ENCODE measurements around the gene GARIN5B.

The GARIN5B gene

GRCh38 chr19:55368701-55369563 lies 5.9 kb upstream of the GARIN5B start:
- no peak for DNase-seq (ENCODE audit: low read depth)
- no peak overlapping the region for H3K4me3 ChIP-seq (ENCODE audit: low read depth, low read length)
- TF ChIP-seq, protein P1, sequence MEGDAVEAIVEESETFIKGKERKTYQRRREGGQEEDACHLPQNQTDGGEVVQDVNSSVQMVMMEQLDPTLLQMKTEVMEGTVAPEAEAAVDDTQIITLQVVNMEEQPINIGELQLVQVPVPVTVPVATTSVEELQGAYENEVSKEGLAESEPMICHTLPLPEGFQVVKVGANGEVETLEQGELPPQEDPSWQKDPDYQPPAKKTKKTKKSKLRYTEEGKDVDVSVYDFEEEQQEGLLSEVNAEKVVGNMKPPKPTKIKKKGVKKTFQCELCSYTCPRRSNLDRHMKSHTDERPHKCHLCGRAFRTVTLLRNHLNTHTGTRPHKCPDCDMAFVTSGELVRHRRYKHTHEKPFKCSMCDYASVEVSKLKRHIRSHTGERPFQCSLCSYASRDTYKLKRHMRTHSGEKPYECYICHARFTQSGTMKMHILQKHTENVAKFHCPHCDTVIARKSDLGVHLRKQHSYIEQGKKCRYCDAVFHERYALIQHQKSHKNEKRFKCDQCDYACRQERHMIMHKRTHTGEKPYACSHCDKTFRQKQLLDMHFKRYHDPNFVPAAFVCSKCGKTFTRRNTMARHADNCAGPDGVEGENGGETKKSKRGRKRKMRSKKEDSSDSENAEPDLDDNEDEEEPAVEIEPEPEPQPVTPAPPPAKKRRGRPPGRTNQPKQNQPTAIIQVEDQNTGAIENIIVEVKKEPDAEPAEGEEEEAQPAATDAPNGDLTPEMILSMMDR (IDR thresholded peaks at IDR 0.05; ENCODE audit: control insufficient read depth, extremely low read depth, insufficient read depth) = no peak

GRCh38 chr19:55368106-55368505 lies 5.0 kb upstream of the GARIN5B start:
- DNase-seq (ENCODE audit: low read depth) = no peak
- no peak overlapping the region for H3K4me3 ChIP-seq (ENCODE audit: low read depth, low read length)
- TF ChIP-seq, protein P1 (IDR thresholded peaks at IDR 0.05; ENCODE audit: control insufficient read depth, extremely low read depth, insufficient read depth) = no peak

GRCh38 chr19:55366790-55367189 lies 3.7 kb upstream of the GARIN5B start:
- DNase-seq (ENCODE audit: low read depth) = no peak
- TF ChIP-seq, protein P1 (IDR thresholded peaks at IDR 0.05; ENCODE audit: control insufficient read depth, extremely low read depth, insufficient read depth) = no peak
- H3K4me3 ChIP-seq (ENCODE audit: low read depth, low read length) = no peak overlapping the region

GRCh38 chr19:55365964-55366363 lies 2.9 kb upstream of the GARIN5B start:
- no peak for DNase-seq (ENCODE audit: low read depth)
- H3K4me3 ChIP-seq (ENCODE audit: low read depth, low read length) = no peak overlapping the region
- TF ChIP-seq, protein P1 (IDR thresholded peaks at IDR 0.05; ENCODE audit: control insufficient read depth, extremely low read depth, insufficient read depth) = no peak

DNA sequence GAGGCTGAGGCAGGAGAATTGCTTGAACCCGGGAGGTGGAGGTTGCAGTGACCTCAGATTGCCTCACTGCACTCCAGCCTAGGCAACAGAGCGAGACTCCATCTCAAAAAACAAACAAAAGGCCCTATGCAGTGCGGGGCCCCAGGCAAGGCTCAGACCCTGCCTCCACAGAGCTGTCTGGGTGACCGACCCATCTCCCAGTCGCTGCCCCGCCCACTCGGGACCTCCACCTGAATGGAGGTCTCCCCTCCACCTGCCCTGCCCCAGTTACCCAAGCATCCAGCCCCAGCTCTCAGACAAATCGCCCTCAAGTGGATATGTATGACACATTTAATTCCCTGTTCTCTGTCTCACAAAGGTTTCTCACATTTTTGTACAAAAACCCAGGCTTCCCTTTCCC lies 2.2 kb upstream of the GARIN5B start:
- H3K4me3 ChIP-seq (ENCODE audit: low read depth, low read length) = no peak overlapping the region
- DNase-seq (ENCODE audit: low read depth) = no peak
- TF ChIP-seq, protein P1 (IDR thresholded peaks at IDR 0.05; ENCODE audit: control insufficient read depth, extremely low read depth, insufficient read depth) = no peak

GRCh38 chr19:55362174-55362989 lies 678 bp downstream of the GARIN5B start:
- TF ChIP-seq, protein P1 (IDR thresholded peaks at IDR 0.05; ENCODE audit: control insufficient read depth, extremely low read depth, insufficient read depth) = no peak

More at GRCh38 chr19:55362174-55362989, 678 bp downstream of the GARIN5B start:
- no peak for DNase-seq (ENCODE audit: low read depth)
- H3K4me3 ChIP-seq (ENCODE audit: low read depth, low read length) = no peak overlapping the region

Measured in LNCaP clone FGC (cell line).